GM12878 (cell line): ENCODE measurements around the gene ARHGAP1. TPM values are rescaled to one million over a fixed set of nuclear protein-coding genes. Genes with fewer than 3 reads are reported as not detected.

Experiments used
- ATAC-seq: fragments of 200-7000 bp; cut with Tn5 transposase; 3 replicates; pipeline ENCODE4 v1.9.1; 2020; ENCODE audit warnings: mild to moderate bottlenecking, moderate library complexity
- BruUV-seq: library from RNA; stranded (reverse); fragments of 400-500 nt; replicated peaks from 2 replicates; lab custom pipeline; 2021; lab: Mats Ljungman, UMichigan
- CTCF ChIA-PET: fragments of 300-600 bp; sonication (Branson Sonifier 250); formaldehyde crosslinking; extraction: SDS; loops from one replicate; lab custom pipeline; 2021; ENCODE audit warnings: inconsistent platforms; lab: Yijun Ruan, JAX
- POLR2A ChIA-PET: fragments of 350-600 bp; formaldehyde crosslinking; extraction: SDS; loops from one replicate; lab custom pipeline; 2021; ENCODE audit warnings: inconsistent platforms; lab: Charles Lee
- RAD21 ChIA-PET: fragments of 300-600 bp; sonication (Branson Sonifier 250); formaldehyde crosslinking; loops from one replicate; lab custom pipeline; 2023; ENCODE audit warnings: antibody characterized with exemption; ENCODE audit not compliant: unreplicated experiment; lab: Charles Lee
- SMC1A ChIA-PET: fragments of 300-600 bp; sonication (Branson Sonifier 250); formaldehyde crosslinking; loops from one replicate; lab custom pipeline; 2023; ENCODE audit not compliant: unreplicated experiment, uncharacterized antibody; lab: Charles Lee
- DNase-seq: peaks from one replicate; pipeline ENCODE4 v3.0.0-alpha.2; 2011; ENCODE audit warnings: low read depth, low spot score
- FAIRE-seq: peaks from 3 replicates; lab custom pipeline; 2011; peaks lifted over from hg19 to GRCh38; lab: Jason Lieb, UNC
- H2AFZ ChIP-seq: 2 replicates; pipeline ENCODE4 v1.6.0; 2011; ENCODE audit warnings: low read depth, low read length, control low read depth; ENCODE audit not compliant: control insufficient read depth
- H3K27ac ChIP-seq: 2 replicates; pipeline ENCODE4 v1.5.1; 2011; ENCODE audit warnings: control low read depth; ENCODE audit not compliant: control insufficient read depth, insufficient read depth
- H3K27me3 ChIP-seq, 2 experiments: replicated peaks in 1 of 2; 2 replicates each; pipeline versions ENCODE4 v1.6.0 to v1.6.1; 2011; ENCODE audit warnings: low read length in 1 of 2; ENCODE audit not compliant: control insufficient read depth in 2 of 2, insufficient read depth in 2 of 2
- H3K36me3 ChIP-seq, 2 experiments: 2 replicates each; pipeline ENCODE4 v1.5.1; 2011; ENCODE audit warnings: low read length in 1 of 2; ENCODE audit not compliant: control insufficient read depth in 2 of 2, insufficient read depth in 2 of 2
- H3K4me1 ChIP-seq: 2 replicates; pipeline ENCODE4 v1.6.1; 2011; ENCODE audit warnings: mild to moderate bottlenecking, low read length, moderate library complexity, mixed read lengths; ENCODE audit not compliant: control insufficient read depth, insufficient read depth
- H3K4me2 ChIP-seq: 2 replicates; pipeline ENCODE4 v1.6.0; 2011; ENCODE audit warnings: control low read depth; ENCODE audit not compliant: control insufficient read depth, insufficient read depth
- H3K4me3 ChIP-seq: fragments of 200-600 bp; sonication (generic); 2 replicates; pipeline ENCODE4 v1.5.1; 2016
- H3K79me2 ChIP-seq: 2 replicates; pipeline ENCODE4 v1.6.0; 2011; ENCODE audit warnings: low read length; ENCODE audit not compliant: control insufficient read depth, insufficient read depth
- H3K9ac ChIP-seq: 2 replicates; pipeline ENCODE4 v1.8.0; 2011; ENCODE audit warnings: low read length, control low read depth, mixed read lengths; ENCODE audit not compliant: control insufficient read depth, insufficient read depth
- H3K9me3 ChIP-seq: replicated peaks from 3 replicates; pipeline ENCODE4 v1.5.1; 2011; ENCODE audit warnings: mild to moderate bottlenecking, low read length; ENCODE audit not compliant: control insufficient read depth, insufficient read depth
- H4K20me1 ChIP-seq: 2 replicates; pipeline ENCODE4 v1.6.0; 2011; ENCODE audit not compliant: control insufficient read depth, insufficient read depth
- NKRF ChIP-seq: fragments of 450-650 bp; conservative IDR thresholded peaks from 2 replicates; pipeline ENCODE4 v1.6.1; 2017; ENCODE audit warnings: mild to moderate bottlenecking, moderate library complexity
- SMAD1 ChIP-seq: fragments of 450-650 bp; IDR thresholded peaks from 2 replicates; pipeline ENCODE4 v1.6.1; 2018; ENCODE audit warnings: mild to moderate bottlenecking, low read depth; ENCODE audit not compliant: partially characterized antibody
- WGBS: methylation state at CpG from one replicate; pipeline ENCODE4 v1.1.6; 2016; ENCODE audit warnings: low lambda C conversion rate; ENCODE audit not compliant: insufficient replicate concordance, insufficient coverage; ENCODE audit errors: missing lambda C conversion rate; 5-methylcytosine and 5-hydroxymethylcytosine counted together
- in situ Hi-C: fragments of 300-500 bp; cut with MboI; formaldehyde crosslinking; loops from 9 replicates; pipeline ENCODE4 v1.14.3; 2018; ENCODE audit warnings: mixed read lengths
- intact Hi-C: fragments of 100-400 bp; cut with micrococcal nuclease; formaldehyde crosslinking; loops from one replicate; pipeline ENCODE4 v1.14.2; 2022; ENCODE audit not compliant: unreplicated experiment
- polyA plus RNA-seq, 11 experiments: library from polyadenylated mRNA; depleted of rRNA in 4 of 11; unstranded in 6 of 11; stranded (reverse) in 5 of 11; fragments of >200 nt; fragmentation: Nextera tagmentation in 4 of 11; fragmentation: Illumina TruSeq in 1 of 11; extraction: Ambion mirVana in 4 of 11; extraction: Trizol in 1 of 11; gene quantifications; 1 replicate in 1 of 11; 2 replicates in 10 of 11; pipeline versions ENCODE4 v1.2.1 to v1.2.3, GENCODE V29; 2011 to 2016; ENCODE audit warnings: inconsistent platforms in 2 of 11, missing spikeins in 2 of 11, low read depth in 1 of 11
- total RNA-seq, 4 experiments: library from RNA; depleted of rRNA in 3 of 4; stranded (reverse); fragments of >200 nt in 3 of 4; fragmentation: Illumina TruSeq in 1 of 4; extraction: Trizol in 1 of 4; gene quantifications; 2 replicates each; pipeline versions ENCODE4 v1.2.1 to v1.2.3, GENCODE V29; 2013 to 2021
- TF ChIP-seq, protein P1 (sequence below): fragments of 450-650 bp; IDR thresholded peaks from 2 replicates; pipeline ENCODE4 v1.6.1; 2018; ENCODE audit warnings: borderline replicate concordance, mild to moderate bottlenecking; ENCODE audit not compliant: partially characterized antibody

The ARHGAP1 gene
- total and polyA plus RNA-seq, 10 of the 15 experiments (the other 5 are each of a cell fraction or from before 2014, with no cell fraction given) = 4.3 to 45.5 (median 23.2) TPM

GRCh38 chr11:46745995-46746394, 45.6 kb upstream of the ARHGAP1 start:
- H2AFZ ChIP-seq = no peak overlapping the region
- RAD21 ChIA-PET = no interaction called here
- H4K20me1 ChIP-seq = no peaks in the 10 kb centered on the region
- no TSS peak for BruUV-seq
- intact Hi-C loops (no loop called here), in situ Hi-C loops (no loop called here)
- no peak overlapping the region for H3K4me3 ChIP-seq
- H3K4me1 ChIP-seq = no peaks in the 10 kb centered on the region
- no peak for DNase-seq
- POLR2A ChIA-PET = interaction anchor here (0.5 kb wide), 1 partner anchor 36 kb away, joined by 3 read pairs; no protein-coding TSS in a partner anchor
- SMC1A ChIA-PET = interaction anchor here (0.6 to 0.8 kb wide), 2 partner anchors 45 to 745 kb away, joined by 3 read pairs; partner anchors contain the start of genes ARHGAP1 and ZNF408
- H3K9me3 ChIP-seq = no peaks in the 10 kb centered on the region
- H3K9ac ChIP-seq = no peak overlapping the region
- H3K4me2 ChIP-seq = no peak overlapping the region
- no peaks in the 10 kb centered on the region for H3K27me3 ChIP-seq
- CTCF ChIA-PET = no interaction called here
- peaks cover 24 to 52% of the 10 kb centered on the region in 2 experiments for H3K36me3 ChIP-seq
- FAIRE-seq = no peak
- WGBS = 99% methylated on average over 3 of the region's 3 CpGs
- TF ChIP-seq NKRF (no peak), SMAD1 (no peak)
- TF ChIP-seq, protein P1, sequence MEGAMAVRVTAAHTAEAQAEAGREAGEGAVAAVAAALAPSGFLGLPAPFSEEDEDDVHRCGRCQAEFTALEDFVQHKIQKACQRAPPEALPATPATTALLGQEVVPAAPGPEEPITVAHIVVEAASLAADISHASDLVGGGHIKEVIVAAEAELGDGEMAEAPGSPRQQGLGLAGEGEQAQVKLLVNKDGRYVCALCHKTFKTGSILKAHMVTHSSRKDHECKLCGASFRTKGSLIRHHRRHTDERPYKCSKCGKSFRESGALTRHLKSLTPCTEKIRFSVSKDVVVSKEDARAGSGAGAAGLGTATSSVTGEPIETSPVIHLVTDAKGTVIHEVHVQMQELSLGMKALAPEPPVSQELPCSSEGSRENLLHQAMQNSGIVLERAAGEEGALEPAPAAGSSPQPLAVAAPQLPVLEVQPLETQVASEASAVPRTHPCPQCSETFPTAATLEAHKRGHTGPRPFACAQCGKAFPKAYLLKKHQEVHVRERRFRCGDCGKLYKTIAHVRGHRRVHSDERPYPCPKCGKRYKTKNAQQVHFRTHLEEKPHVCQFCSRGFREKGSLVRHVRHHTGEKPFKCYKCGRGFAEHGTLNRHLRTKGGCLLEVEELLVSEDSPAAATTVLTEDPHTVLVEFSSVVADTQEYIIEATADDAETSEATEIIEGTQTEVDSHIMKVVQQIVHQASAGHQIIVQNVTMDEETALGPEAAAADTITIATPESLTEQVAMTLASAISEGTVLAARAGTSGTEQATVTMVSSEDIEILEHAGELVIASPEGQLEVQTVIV = no peak
- ATAC-seq = no peak
- no peak overlapping the region for H3K27ac ChIP-seq
- H3K79me2 ChIP-seq = no peaks in the 10 kb centered on the region
